ENCODE measurements around the gene DSTN. TPM values are rescaled to one million over a fixed set of nuclear protein-coding genes. Genes with fewer than 3 reads are reported as not detected.

DSTN gene
- total and polyA plus RNA-seq, 2 donors (not counting 3 experiments of a cell fraction or from before 2014, with no cell fraction given): 66.1 to 300 TPM

DNA sequence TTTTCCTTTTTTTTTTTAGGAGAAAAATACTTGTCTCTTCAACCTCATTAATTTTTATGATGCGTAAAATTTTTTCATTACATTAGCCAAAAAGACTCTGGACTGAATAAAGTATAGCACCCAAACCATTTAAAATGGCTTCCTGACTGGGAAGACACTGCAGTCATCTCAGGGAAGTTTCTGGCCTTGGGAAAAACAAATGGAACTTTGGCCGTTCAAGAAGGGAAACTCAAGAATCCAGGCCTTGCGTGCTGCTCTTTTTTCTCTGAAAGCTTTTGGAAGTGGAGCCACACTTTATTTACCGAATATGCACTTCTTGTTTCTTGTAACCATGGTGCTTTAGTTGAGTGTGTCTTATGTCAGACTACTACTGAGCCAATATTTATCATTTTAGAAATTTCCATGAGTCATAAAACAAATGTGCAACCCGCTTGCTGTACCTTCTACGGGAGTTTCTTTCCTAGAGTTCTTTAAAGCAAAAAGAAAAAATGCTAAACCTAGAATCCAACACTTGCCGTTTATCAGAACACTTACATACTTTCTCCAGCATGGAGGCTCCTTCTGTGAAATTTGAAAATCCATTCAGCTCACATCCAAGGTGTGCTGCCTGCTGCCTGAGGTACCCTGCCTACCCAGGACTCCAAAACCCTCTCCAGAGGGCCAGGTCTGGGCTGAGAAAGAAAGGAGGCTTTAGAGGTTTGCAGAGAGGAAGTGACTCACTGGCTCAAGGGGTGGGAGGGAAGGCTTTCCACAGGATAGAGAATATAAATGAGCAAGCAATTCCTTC, 11.5 kb upstream of the DSTN start:
- TF ChIP-seq EZH2 (IDR thresholded peaks at IDR 0.05; ENCODE audit: borderline replicate concordance, low read depth, low read length, severe bottlenecking) (no peak), POLR2A (IDR thresholded peaks at IDR 0.05; ENCODE audit: low read depth, low read length) (peak; percentile 89), GATA2 (IDR thresholded peaks at IDR 0.05; ENCODE audit: insufficient read depth, insufficient read length, low read depth, low read length) (no peak), POLR2AphosphoS5 (IDR thresholded peaks at IDR 0.05; ENCODE audit: insufficient read depth, low read depth, low read length) (peak; percentile 86), JUN (IDR thresholded peaks at IDR 0.05; ENCODE audit: borderline replicate concordance, insufficient read depth, insufficient read length, low read depth) (peak; percentile 84), FOS (IDR thresholded peaks at IDR 0.05; ENCODE audit: borderline replicate concordance, insufficient read depth, low read length) (peak; percentile 87), MYC (IDR thresholded peaks at IDR 0.05; ENCODE audit: low read depth, low read length) (no peak)
- TF ChIP-seq, protein P1, sequence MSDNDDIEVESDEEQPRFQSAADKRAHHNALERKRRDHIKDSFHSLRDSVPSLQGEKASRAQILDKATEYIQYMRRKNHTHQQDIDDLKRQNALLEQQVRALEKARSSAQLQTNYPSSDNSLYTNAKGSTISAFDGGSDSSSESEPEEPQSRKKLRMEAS (IDR thresholded peaks at IDR 0.05; ENCODE audit: insufficient read depth, insufficient read length): no peak
- TF ChIP-seq, protein P2, sequence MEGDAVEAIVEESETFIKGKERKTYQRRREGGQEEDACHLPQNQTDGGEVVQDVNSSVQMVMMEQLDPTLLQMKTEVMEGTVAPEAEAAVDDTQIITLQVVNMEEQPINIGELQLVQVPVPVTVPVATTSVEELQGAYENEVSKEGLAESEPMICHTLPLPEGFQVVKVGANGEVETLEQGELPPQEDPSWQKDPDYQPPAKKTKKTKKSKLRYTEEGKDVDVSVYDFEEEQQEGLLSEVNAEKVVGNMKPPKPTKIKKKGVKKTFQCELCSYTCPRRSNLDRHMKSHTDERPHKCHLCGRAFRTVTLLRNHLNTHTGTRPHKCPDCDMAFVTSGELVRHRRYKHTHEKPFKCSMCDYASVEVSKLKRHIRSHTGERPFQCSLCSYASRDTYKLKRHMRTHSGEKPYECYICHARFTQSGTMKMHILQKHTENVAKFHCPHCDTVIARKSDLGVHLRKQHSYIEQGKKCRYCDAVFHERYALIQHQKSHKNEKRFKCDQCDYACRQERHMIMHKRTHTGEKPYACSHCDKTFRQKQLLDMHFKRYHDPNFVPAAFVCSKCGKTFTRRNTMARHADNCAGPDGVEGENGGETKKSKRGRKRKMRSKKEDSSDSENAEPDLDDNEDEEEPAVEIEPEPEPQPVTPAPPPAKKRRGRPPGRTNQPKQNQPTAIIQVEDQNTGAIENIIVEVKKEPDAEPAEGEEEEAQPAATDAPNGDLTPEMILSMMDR (IDR thresholded peaks at IDR 0.05; ENCODE audit: extremely low read depth in 1 of 2, insufficient read depth in 1 of 2, low read depth in 1 of 2, low read length in 2 of 2): no peak
- DNase-seq (ENCODE audit: low read depth, low spot score) (peak; percentile 95), FAIRE-seq (peak; percentile 70)
- Histone ChIP-seq H4K20me1 (replicated peaks; ENCODE audit: control insufficient read depth, extremely low read depth, insufficient read depth, low read length) (no peaks in the 10 kb centered on the region), H3K79me2 (ENCODE audit: control insufficient read depth, insufficient read depth, low read length) (no peaks in the 10 kb centered on the region), H3K27ac (ENCODE audit: insufficient read depth, low read depth, low read length) (peak overlapping the region; percentile 96), H3K4me3 (replicated peaks in 1 of 3; ENCODE audit: insufficient read depth in 1 of 3, low read depth in 1 of 3, low read length in 3 of 3) (peak overlapping the region; percentile 2 to 38 (median 4)), H3K9ac (replicated peaks; ENCODE audit: extremely low read depth, insufficient read depth, low read length) (peak overlapping the region; percentile 78), H3K36me3 (ENCODE audit: control insufficient read depth in 2 of 2, extremely low read depth in 1 of 2, insufficient read depth in 2 of 2, low read length in 2 of 2) (no peaks in the 10 kb centered on the region), H3K4me1 (ENCODE audit: control insufficient read depth, extremely low read depth, insufficient read depth, low read length) (peaks cover 41% of the 10 kb centered on the region), H3K27me3 (ENCODE audit: control insufficient read depth in 2 of 2, insufficient read depth in 2 of 2, low read length in 2 of 2) (no peaks in the 10 kb centered on the region), H3K9me1 (replicated peaks; ENCODE audit: control insufficient read depth, extremely low read depth, insufficient read depth, low read length) (no peaks in the 10 kb centered on the region), H3K9me3 (replicated peaks; ENCODE audit: control insufficient read depth, insufficient read depth, low read length) (no peaks in the 10 kb centered on the region), H3K4me2 (ENCODE audit: insufficient read depth, low read length) (peak overlapping the region; percentile 60), H2AFZ (ENCODE audit: low read depth, low read length) (no peak overlapping the region)
- dilution Hi-C loops (cut with MboI; ENCODE audit: extremely low pct_ligation_motif_present, low sequenced_read_pairs): no loop called here
- POLR2A ChIA-PET: interaction anchor here (0.9 to 3.7 kb wide), 2 partner anchors 12 to 18 kb away, joined by 3 to 22 read pairs; partner anchors contain the start of gene DSTN
- CTCF ChIA-PET: interaction anchor here (0.9 to 5.0 kb wide), 9 partner anchors 13 to 36 kb away, joined by 3 to 30 read pairs (median 7); partner anchors contain the start of gene DSTN
- intact Hi-C loops (cut with micrococcal nuclease): loop anchor here (1.0 kb wide), 1 partner anchor 11 kb away; no protein-coding TSS in a partner anchor
- TSS peak; percentile 85 for BruUV-seq (replicated peaks)

All from endothelial cell of umbilical vein (primary cell).